DND-41 (cell line): Measurements from ENCODE around the gene SLC25A36.

ENCODE experiments used
- ATAC-seq: fragments of 200-7000 bp; cut with Tn5 transposase; 3 replicates; pipeline ENCODE4 v1.9.1; 2021; ENCODE audit warnings: low read depth; ENCODE audit not compliant: insufficient read depth
- DNase-seq: peaks from one replicate; pipeline ENCODE4 v3.0.0-alpha.2; 2020
- H2AFZ ChIP-seq: 2 replicates; pipeline ENCODE4 v1.6.0; 2012; ENCODE audit warnings: low read depth, low read length
- H3K27ac ChIP-seq: 2 replicates; pipeline ENCODE4 v1.5.1; 2012; ENCODE audit warnings: low read length, inconsistent platforms
- H3K27me3 ChIP-seq: fragments of 200-600 bp; sonication (generic); 2 replicates; pipeline ENCODE4 v1.6.0; 2012; ENCODE audit warnings: low read length, mild to moderate bottlenecking, inconsistent platforms; ENCODE audit not compliant: insufficient read depth, poor library complexity
- H3K36me3 ChIP-seq: 2 replicates; pipeline ENCODE4 v1.5.1; 2012; ENCODE audit warnings: low read length, inconsistent platforms; ENCODE audit not compliant: insufficient read depth
- H3K4me1 ChIP-seq: 2 replicates; pipeline ENCODE4 v1.5.1; 2012; ENCODE audit warnings: mild to moderate bottlenecking, low read length; ENCODE audit not compliant: insufficient read depth
- H3K4me2 ChIP-seq: 2 replicates; pipeline ENCODE4 v1.6.0; 2012; ENCODE audit warnings: mild to moderate bottlenecking, moderate library complexity, low read length, inconsistent platforms; ENCODE audit not compliant: insufficient read depth
- H3K4me3 ChIP-seq, 2 experiments: fragments of 200-600 bp in 1 of 2; shearing (Covaris generic) in 1 of 2; 2 replicates each; pipeline ENCODE4 v1.5.1; 2012 to 2016; ENCODE audit warnings: inconsistent platforms in 2 of 2, low read length in 2 of 2, mild to moderate bottlenecking in 2 of 2, low read depth in 1 of 2, moderate library complexity in 1 of 2
- H3K79me2 ChIP-seq: 2 replicates; pipeline ENCODE4 v1.6.0; 2012; ENCODE audit warnings: low read length, inconsistent platforms; ENCODE audit not compliant: insufficient read depth
- H3K9ac ChIP-seq: 2 replicates; pipeline ENCODE4 v1.6.0; 2012; ENCODE audit warnings: low read depth, mild to moderate bottlenecking, inconsistent platforms, low read length, moderate library complexity
- H3K9me3 ChIP-seq: 2 replicates; pipeline ENCODE4 v1.5.1; 2012; ENCODE audit warnings: low read length, moderate library complexity, mild to moderate bottlenecking, inconsistent platforms; ENCODE audit not compliant: insufficient read depth, severe bottlenecking
- H4K20me1 ChIP-seq: 2 replicates; pipeline ENCODE4 v1.6.0; 2012; ENCODE audit warnings: low read length; ENCODE audit not compliant: insufficient read depth
- CTCF ChIP-seq: IDR thresholded peaks from 2 replicates; pipeline ENCODE4 v1.5.1; 2012; ENCODE audit warnings: borderline replicate concordance, low read length, moderate library complexity, mild to moderate bottlenecking; ENCODE audit not compliant: poor library complexity, severe bottlenecking; ENCODE audit errors: extremely low read depth
- EZH2 ChIP-seq: IDR thresholded peaks from 3 replicates; pipeline ENCODE4 v1.6.1; 2012; ENCODE audit warnings: borderline replicate concordance, low read depth, mild to moderate bottlenecking, moderate library complexity, low read length, inconsistent platforms; ENCODE audit not compliant: severe bottlenecking

SLC25A36 gene

GRCh38 chr3:140905559-140905958 is 36.1 kb upstream of the SLC25A36 start:
- Histone ChIP-seq H3K4me1 (no peaks in the 10 kb centered on the region), H2AFZ (no peak overlapping the region)
- TF ChIP-seq EZH2 = no peak
- no peak for TF ChIP-seq CTCF

GRCh38 chr3:140906785-140907184 is 34.9 kb upstream of the SLC25A36 start:
- Histone ChIP-seq H3K27ac (no peak overlapping the region), H3K9me3 (no peaks in the 10 kb centered on the region), H4K20me1 (no peaks in the 10 kb centered on the region), H3K36me3 (no peaks in the 10 kb centered on the region), H3K9ac (no peak overlapping the region), H3K4me2 (no peak overlapping the region), H3K27me3 (no peaks in the 10 kb centered on the region), H3K4me1 (no peaks in the 10 kb centered on the region), H3K4me3 (no peak overlapping the region), H3K79me2 (no peaks in the 10 kb centered on the region), H2AFZ (no peak overlapping the region)
- DNase-seq = no peak
- ATAC-seq = no peak
- TF ChIP-seq CTCF = no peak
- no peak for TF ChIP-seq EZH2

More at GRCh38 chr3:140905559-140905958, 36.1 kb upstream of the SLC25A36 start:
- no peaks in the 10 kb centered on the region for H3K79me2 ChIP-seq
- no peak overlapping the region for H3K4me3 ChIP-seq
- no peak overlapping the region for H3K9ac ChIP-seq
- no peaks in the 10 kb centered on the region for H3K27me3 ChIP-seq
- H4K20me1 ChIP-seq = no peaks in the 10 kb centered on the region
- no peak for ATAC-seq
- H3K36me3 ChIP-seq = no peaks in the 10 kb centered on the region
- DNase-seq = no peak
- no peak overlapping the region for H3K4me2 ChIP-seq
- H3K9me3 ChIP-seq = no peaks in the 10 kb centered on the region
- H3K27ac ChIP-seq = no peak overlapping the region

GRCh38 chr3:140910860-140911259 is 30.8 kb upstream of the SLC25A36 start:
- Histone ChIP-seq H3K27ac (no peak overlapping the region), H3K36me3 (no peaks in the 10 kb centered on the region), H3K9me3 (no peaks in the 10 kb centered on the region), H3K79me2 (no peaks in the 10 kb centered on the region), H4K20me1 (no peaks in the 10 kb centered on the region), H3K4me3 (no peak overlapping the region), H3K27me3 (peaks cover 4% of the 10 kb centered on the region), H3K9ac (no peak overlapping the region), H3K4me1 (no peaks in the 10 kb centered on the region), H2AFZ (no peak overlapping the region), H3K4me2 (no peak overlapping the region)
- DNase-seq (no peak), ATAC-seq (no peak)
- no peak for TF ChIP-seq EZH2
- no peak for TF ChIP-seq CTCF

GRCh38 chr3:140911822-140912221 is 29.8 kb upstream of the SLC25A36 start:
- H3K4me2 ChIP-seq = no peak overlapping the region

More at GRCh38 chr3:140911822-140912221, 29.8 kb upstream of the SLC25A36 start:
- H3K9me3 ChIP-seq = no peaks in the 10 kb centered on the region
- TF ChIP-seq CTCF (no peak), EZH2 (no peak)
- no peak overlapping the region for H3K9ac ChIP-seq
- H2AFZ ChIP-seq = no peak overlapping the region
- H3K36me3 ChIP-seq = no peaks in the 10 kb centered on the region
- DNase-seq (no peak), ATAC-seq (no peak)
- no peaks in the 10 kb centered on the region for H4K20me1 ChIP-seq
- no peak overlapping the region for H3K4me3 ChIP-seq
- H3K79me2 ChIP-seq = no peaks in the 10 kb centered on the region
- no peaks in the 10 kb centered on the region for H3K4me1 ChIP-seq
- peaks cover 4% of the 10 kb centered on the region for H3K27me3 ChIP-seq
- no peak overlapping the region for H3K27ac ChIP-seq
